ENCODE data around the gene ELK4. TPM values are rescaled to one million over a fixed set of nuclear protein-coding genes. Genes with fewer than 3 reads are reported as not detected.
A peak's percentile ranks its signal among the peaks of the same experiment; 100 is the strongest.

The ELK4 gene
- total and polyA plus RNA-seq, 2 of the 8 experiments (the other 6 are each of a cell fraction or from before 2014, with no cell fraction given) = 2.9 to 26.3 TPM

- Histone ChIP-seq H3K79me1 (ENCODE audit: low read depth, low read length) (no peaks in the 10 kb centered on the region), H2BK5ac (ENCODE audit: low read depth, low read length) (no peak overlapping the region), H3K23me2 (ENCODE audit: low read depth, low read length) (peaks cover 4% of the 10 kb centered on the region; the same call in 1 of the 2 replicates), H4K8ac (ENCODE audit: extremely low read depth, insufficient read depth, low read length) (no peak overlapping the region), H3K9me3 (ENCODE audit: insufficient read depth in 2 of 2, low read depth in 1 of 2, low read length in 1 of 2) (no peaks in the 10 kb centered on the region), H3K23ac (ENCODE audit: insufficient read length) (no peak overlapping the region), H3K4ac (replicated peaks; ENCODE audit: insufficient read length, low read depth, low read length) (no peak overlapping the region), H2AFZ (ENCODE audit: low read length) (no peak overlapping the region), H3K4me2 (ENCODE audit: insufficient read depth in 1 of 2, low read depth in 2 of 2, low read length in 2 of 2) (no peak overlapping the region), H3K36me3 (ENCODE audit: control insufficient read depth in 2 of 4, insufficient read depth in 4 of 4, low read length in 3 of 4) (no peaks in the 10 kb centered on the region), H3K14ac (ENCODE audit: insufficient read length) (no peak overlapping the region), H3K56ac (replicated peaks; ENCODE audit: insufficient read length, low read depth, low read length) (no peak overlapping the region), H2BK20ac (ENCODE audit: low read length) (no peak overlapping the region), H2BK12ac (ENCODE audit: low read depth, low read length) (no peak overlapping the region), H3K4me1 (replicated peaks in 1 of 4; ENCODE audit: control insufficient read depth in 3 of 4, insufficient read depth in 4 of 4, low read length in 3 of 4) (peaks cover 1 to 15% (median 6%) of the 10 kb centered on the region in 4 experiments), H4K20me1 (replicated peaks in 1 of 2; ENCODE audit: control insufficient read depth in 1 of 2, insufficient read depth in 2 of 2, low read length in 2 of 2) (no peaks in the 10 kb centered on the region), H3K9ac (replicated peaks in 1 of 4; ENCODE audit: extremely low read depth in 1 of 4, low read depth in 3 of 4, low read length in 3 of 4) (no peak overlapping the region), H3K27me3 (replicated peaks in 1 of 4; ENCODE audit: control insufficient read depth in 3 of 4, extremely low read depth in 1 of 4, insufficient read depth in 3 of 4, low read length in 3 of 4) (peaks cover 20 to 41% (median 38%) of the 10 kb centered on the region in 4 experiments), H3K79me2 (ENCODE audit: control insufficient read depth in 1 of 2, insufficient read depth in 2 of 2, low read length in 2 of 2) (no peaks in the 10 kb centered on the region), H3K18ac (ENCODE audit: extremely low read depth, low read length) (no peak overlapping the region), H2BK120ac (replicated peaks; ENCODE audit: low read depth, low read length) (no peak overlapping the region), H3K27ac (ENCODE audit: low read depth, low read length) (no peak overlapping the region), H3K4me3 (ENCODE audit: extremely low read depth in 1 of 4, insufficient read depth in 2 of 4, low read depth in 3 of 4, low read length in 4 of 4) (no peak overlapping the region), H4K91ac (replicated peaks; ENCODE audit: insufficient read length, low read length) (no peak overlapping the region), H2BK15ac (ENCODE audit: low read length) (no peak overlapping the region), H4K5ac (ENCODE audit: insufficient read length, low read depth, low read length) (no peak overlapping the region), H2AK5ac (ENCODE audit: low read depth, low read length) (no peak overlapping the region)
- FAIRE-seq = no peak
- no peak for TF ChIP-seq CHD2 (IDR thresholded peaks at IDR 0.05; ENCODE audit: low read length)
- TF ChIP-seq CREB1 (IDR thresholded peaks at IDR 0.05) = peak; percentile 57; the same call in 1 of the 2 replicates
- DNase-seq (ENCODE audit: low read depth in 1 of 2, low spot score in 2 of 2) = peak in 1 of 2 experiments; percentile 46
- ChIA-PET POLR2A (ENCODE audit: partially characterized antibody) (no interaction called here), CTCF (ENCODE audit: partially characterized antibody) (interaction anchor here (1.0 to 2.0 kb wide), 11 partner anchors 8 to 91 kb away, joined by 3 to 8 read pairs (median 5); no protein-coding TSS in a partner anchor)
- WGBS, 2 experiments (ENCODE audit: extremely low coverage in 1 of 2, insufficient coverage in 1 of 2, insufficient read length in 1 of 2, insufficient replicate concordance in 2 of 2, low coverage in 1 of 2, low lambda C conversion rate in 2 of 2, missing lambda C conversion rate in 1 of 2) = 93% methylated on average over 6 of the region's 6 CpGs; no CpG with 5 or more reads in 1 of the 2 experiments
Measured at GRCh38 chr1:205567716-205568115, 64.1 kb downstream of the ELK4 start.
